Esophagus squamous epithelium (tissue), 4 donors: ENCODE data around the gene SEMA4D.
"Not testable (repeated sequence)": the region's sequence is repeated elsewhere in the genome, so short reads cannot be mapped to it uniquely, and the experiment has no call there.

Experiments
- CTCF ChIP-seq, 6 experiments: fragments of 450-650 bp in 4 of 6; fragments of 200-600 bp in 2 of 6; sonication (generic) in 2 of 6; IDR thresholded peaks; one replicate each; pipeline ENCODE4 v1.5.1; 2016 to 2019; ENCODE audit warnings: antibody characterized with exemption in 6 of 6, mild to moderate bottlenecking in 4 of 6, moderate library complexity in 4 of 6
- POLR2A ChIP-seq, 4 donors: fragments of 450-650 bp; IDR thresholded peaks; one replicate each; pipeline ENCODE4 v1.6.1; 2017; ENCODE audit warnings: antibody characterized with exemption in 4 of 4, mild to moderate bottlenecking in 4 of 4, moderate library complexity in 3 of 4

- TF ChIP-seq CTCF, POLR2A (IDR thresholded peaks at IDR 0.05): not testable (repeated sequence)
Measured at GRCh38 chr9:89343812-89344211, 154.1 kb downstream of the SEMA4D start.
